Ascending aorta (tissue), 2 donors: ENCODE results near the gene KLF7. TPM values are rescaled to one million over a fixed set of nuclear protein-coding genes. Genes with fewer than 3 reads are reported as not detected.

Experiments
- DNase-seq, 2 donors: peaks; one replicate each; pipeline ENCODE4 v3.0.0-alpha.2; 2019; ENCODE audit warnings: low spot score in 2 of 2
- H3K27ac ChIP-seq, 2 donors: fragments of 200-600 bp; sonication (generic); one replicate each; pipeline ENCODE4 v1.5.1; 2016 to 2017; ENCODE audit warnings: mild to moderate bottlenecking in 1 of 2
- H3K27me3 ChIP-seq: fragments of 200-600 bp; sonication (generic); one replicate; pipeline ENCODE4 v1.5.1; 2017
- H3K36me3 ChIP-seq, 2 donors: fragments of 200-600 bp; sonication (generic); one replicate each; pipeline ENCODE4 v1.5.1; 2016
- H3K4me1 ChIP-seq, 2 donors: fragments of 200-600 bp; sonication (generic); one replicate each; pipeline ENCODE4 v1.5.1; 2016 to 2017; ENCODE audit warnings: mild to moderate bottlenecking in 1 of 2
- H3K4me3 ChIP-seq, 2 donors: fragments of 200-600 bp; sonication (generic); one replicate each; pipeline ENCODE4 v1.5.1; 2016 to 2017; ENCODE audit warnings: mild to moderate bottlenecking in 1 of 2
- H3K9me3 ChIP-seq, 2 donors: fragments of 200-600 bp; sonication (generic); one replicate each; pipeline ENCODE4 v1.5.1; 2016
- intact Hi-C: fragments of 100-400 bp; cut with DNase I; formaldehyde crosslinking; loops from one replicate; pipeline ENCODE4 v1.15.1; 2023
- total RNA-seq: library from RNA; depleted of rRNA; stranded (reverse); fragments of >200 nt; gene quantifications from one replicate; pipeline ENCODE4 v1.1.0, GENCODE V29; 2016
- TF ChIP-seq, protein P1 (sequence below), 3 experiments: fragments of 200-600 bp in 2 of 3; fragments of 450-650 bp in 1 of 3; sonication (generic) in 2 of 3; IDR thresholded peaks; one replicate each; pipeline ENCODE4 v1.5.1; 2016 to 2019; ENCODE audit warnings: antibody characterized with exemption in 3 of 3, mild to moderate bottlenecking in 1 of 3, moderate library complexity in 1 of 3

Gene KLF7
- total RNA-seq, 1 donor from 2014 or later, result 17.0 TPM

DNA sequence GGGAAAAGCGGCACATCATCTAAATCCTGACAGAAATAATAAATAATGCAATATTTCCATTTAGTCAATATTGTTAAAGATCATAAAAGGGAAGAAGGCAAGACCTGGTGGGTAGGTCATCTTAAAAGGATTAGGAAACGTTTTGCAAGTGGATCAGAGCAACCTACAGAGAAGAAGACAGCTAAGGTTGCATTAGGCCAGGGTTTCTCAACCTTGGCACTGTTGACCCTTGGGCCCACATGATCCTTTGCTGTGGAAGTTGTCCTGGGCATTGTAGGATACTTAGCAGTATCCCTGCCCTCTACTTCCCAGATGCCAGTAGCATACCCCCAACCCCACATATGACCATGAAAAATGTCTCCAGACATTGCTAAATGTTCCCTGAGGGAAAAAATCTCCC is 55.0 kb downstream of the KLF7 start:
- H3K27ac ChIP-seq, result no peak overlapping the region
- H3K27me3 ChIP-seq, result no peaks in the 10 kb centered on the region
- H3K4me1 ChIP-seq, result peaks cover 0 to 11% of the 10 kb centered on the region in 2 donors
- intact Hi-C loops, result no loop called here
- H3K9me3 ChIP-seq, result no peaks in the 10 kb centered on the region
- TF ChIP-seq, protein P1, sequence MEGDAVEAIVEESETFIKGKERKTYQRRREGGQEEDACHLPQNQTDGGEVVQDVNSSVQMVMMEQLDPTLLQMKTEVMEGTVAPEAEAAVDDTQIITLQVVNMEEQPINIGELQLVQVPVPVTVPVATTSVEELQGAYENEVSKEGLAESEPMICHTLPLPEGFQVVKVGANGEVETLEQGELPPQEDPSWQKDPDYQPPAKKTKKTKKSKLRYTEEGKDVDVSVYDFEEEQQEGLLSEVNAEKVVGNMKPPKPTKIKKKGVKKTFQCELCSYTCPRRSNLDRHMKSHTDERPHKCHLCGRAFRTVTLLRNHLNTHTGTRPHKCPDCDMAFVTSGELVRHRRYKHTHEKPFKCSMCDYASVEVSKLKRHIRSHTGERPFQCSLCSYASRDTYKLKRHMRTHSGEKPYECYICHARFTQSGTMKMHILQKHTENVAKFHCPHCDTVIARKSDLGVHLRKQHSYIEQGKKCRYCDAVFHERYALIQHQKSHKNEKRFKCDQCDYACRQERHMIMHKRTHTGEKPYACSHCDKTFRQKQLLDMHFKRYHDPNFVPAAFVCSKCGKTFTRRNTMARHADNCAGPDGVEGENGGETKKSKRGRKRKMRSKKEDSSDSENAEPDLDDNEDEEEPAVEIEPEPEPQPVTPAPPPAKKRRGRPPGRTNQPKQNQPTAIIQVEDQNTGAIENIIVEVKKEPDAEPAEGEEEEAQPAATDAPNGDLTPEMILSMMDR (IDR thresholded peaks at IDR 0.05), result no peak
- H3K36me3 ChIP-seq, result peaks cover 17 to 33% of the 10 kb centered on the region in 2 donors
- H3K4me3 ChIP-seq, result no peak overlapping the region
- no peak for DNase-seq

DNA sequence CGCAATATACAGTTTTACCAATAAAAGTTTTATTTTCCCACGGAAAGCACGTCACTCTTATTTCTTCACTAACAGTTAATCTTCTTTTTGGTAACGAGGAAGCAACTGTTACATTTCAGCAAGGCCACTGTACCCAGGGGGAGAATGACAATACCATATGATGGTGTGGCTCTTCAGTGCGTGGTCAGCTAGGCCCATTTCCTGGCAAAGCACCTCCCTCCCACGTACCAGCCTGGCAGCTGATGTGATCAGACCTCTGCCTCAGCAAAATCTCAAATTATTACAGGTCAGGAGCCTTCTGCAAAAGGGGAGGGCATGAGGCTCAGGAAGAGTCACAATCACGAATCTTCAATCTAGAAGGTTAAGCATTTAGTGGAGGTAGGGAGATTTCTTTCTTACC is 55.4 kb downstream of the KLF7 start:
- Histone ChIP-seq H3K27me3 (no peaks in the 10 kb centered on the region), H3K9me3 (no peaks in the 10 kb centered on the region), H3K4me1 (peaks cover 0 to 9% of the 10 kb centered on the region in 2 donors), H3K4me3 (no peak overlapping the region), H3K36me3 (peaks cover 21 to 37% of the 10 kb centered on the region in 2 donors), H3K27ac (no peak overlapping the region)
- intact Hi-C loops, result no loop called here
- TF ChIP-seq, protein P1 (IDR thresholded peaks at IDR 0.05), result no peak
- DNase-seq, result no peak

DNA sequence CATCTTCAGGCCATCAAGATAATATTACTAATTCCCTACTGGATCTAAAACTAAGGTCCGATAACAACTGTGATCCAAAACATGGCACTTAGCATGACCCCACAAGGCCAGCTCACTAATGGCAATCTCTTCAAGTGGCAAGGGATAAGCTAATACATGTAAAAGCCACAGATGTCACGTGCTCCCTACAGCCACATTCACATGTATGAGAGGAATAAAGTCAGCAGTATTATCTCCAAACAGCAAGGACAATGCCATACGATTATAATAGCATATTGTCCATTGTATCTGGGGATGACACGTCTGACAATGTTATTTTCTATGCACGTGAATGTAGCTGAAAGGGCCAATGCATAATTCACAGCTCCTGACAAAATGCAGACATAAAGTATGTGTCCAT is 56.0 kb downstream of the KLF7 start:
- H3K9me3 ChIP-seq, result no peaks in the 10 kb centered on the region
- peaks cover 0 to 9% of the 10 kb centered on the region in 2 donors for H3K4me1 ChIP-seq
- intact Hi-C loops, result no loop called here
- H3K4me3 ChIP-seq, result no peak overlapping the region
- H3K27ac ChIP-seq, result no peak overlapping the region
- peaks cover 25 to 42% of the 10 kb centered on the region in 2 donors for H3K36me3 ChIP-seq
- no peaks in the 10 kb centered on the region for H3K27me3 ChIP-seq
- TF ChIP-seq, protein P1 (IDR thresholded peaks at IDR 0.05), result no peak
- DNase-seq, result no peak

DNA sequence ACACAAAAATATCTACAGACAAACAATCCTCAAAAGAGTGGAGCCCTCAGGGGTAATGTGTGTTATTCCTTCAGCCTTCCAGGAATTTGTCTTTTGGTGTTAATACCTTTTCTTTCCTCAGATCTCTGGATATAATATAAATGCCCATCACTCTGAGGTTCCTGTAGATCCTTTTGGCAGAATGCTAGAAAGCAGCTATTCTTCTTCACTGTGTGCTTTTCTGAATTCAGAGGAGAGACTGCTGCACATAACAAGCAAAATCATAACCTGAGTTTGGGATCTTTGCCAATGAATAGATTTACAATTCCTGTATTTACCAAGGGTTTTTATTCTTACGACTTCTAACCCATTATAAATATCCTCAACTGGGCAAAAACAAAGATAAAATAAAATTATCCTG is 57.3 kb downstream of the KLF7 start:
- H3K27ac ChIP-seq, result no peak overlapping the region
- H3K36me3 ChIP-seq, result peaks cover 34 to 50% of the 10 kb centered on the region in 2 donors
- intact Hi-C loops, result no loop called here
- H3K9me3 ChIP-seq, result no peaks in the 10 kb centered on the region
- peaks cover 0 to 6% of the 10 kb centered on the region in 2 donors for H3K4me1 ChIP-seq
- H3K4me3 ChIP-seq, result no peak overlapping the region
- H3K27me3 ChIP-seq, result no peaks in the 10 kb centered on the region
- no peak for DNase-seq
- TF ChIP-seq, protein P1 (IDR thresholded peaks at IDR 0.05), result no peak

DNA sequence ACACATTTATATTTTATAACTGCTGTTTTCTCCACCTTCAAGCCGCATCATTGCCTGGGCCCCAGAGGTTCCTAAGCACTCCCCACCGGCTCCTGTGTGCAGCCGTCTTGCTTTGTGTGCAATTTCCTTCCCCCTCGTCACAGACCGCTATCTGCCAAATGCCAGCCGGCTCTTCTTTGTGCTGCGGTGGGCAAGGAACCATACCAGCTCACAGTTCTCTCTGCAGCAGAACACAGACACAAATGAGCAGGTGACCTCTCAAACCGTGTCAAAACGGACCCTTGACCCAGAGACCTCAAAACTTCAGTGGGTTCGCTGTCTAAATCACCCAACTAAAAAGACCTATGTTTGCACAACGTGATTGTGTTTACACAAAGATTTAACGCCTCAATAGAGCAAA is 58.2 kb downstream of the KLF7 start:
- no peak overlapping the region for H3K4me3 ChIP-seq
- H3K36me3 ChIP-seq, result peaks cover 34 to 53% of the 10 kb centered on the region in 2 donors
- intact Hi-C loops, result no loop called here
- no peaks in the 10 kb centered on the region for H3K9me3 ChIP-seq
- no peak for DNase-seq
- no peak overlapping the region for H3K27ac ChIP-seq
- no peaks in the 10 kb centered on the region for H3K27me3 ChIP-seq
- H3K4me1 ChIP-seq, result peaks cover 0 to 3% of the 10 kb centered on the region in 2 donors
- TF ChIP-seq, protein P1 (IDR thresholded peaks at IDR 0.05), result no peak

DNA sequence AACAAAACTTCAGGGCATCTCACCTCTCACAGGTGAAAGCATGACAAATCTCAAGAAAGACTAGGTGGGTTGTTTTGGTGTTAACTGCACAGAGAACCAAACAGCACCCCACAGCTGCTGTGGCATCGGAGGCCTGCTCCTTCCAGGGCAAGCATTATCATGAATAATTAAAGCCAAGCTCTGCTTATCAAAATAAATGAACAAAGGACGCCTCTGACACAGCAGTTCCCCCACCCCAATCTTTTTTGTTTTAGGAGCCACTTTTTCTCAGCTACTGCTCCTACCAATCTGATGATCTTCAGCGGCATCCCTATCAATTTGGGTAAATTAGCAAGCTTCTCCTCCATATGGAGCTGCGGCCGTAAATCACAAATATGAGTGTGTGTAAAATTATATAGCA is 58.6 kb downstream of the KLF7 start:
- Histone ChIP-seq H3K36me3 (peaks cover 34 to 53% of the 10 kb centered on the region in 2 donors), H3K4me3 (no peak overlapping the region), H3K27ac (no peak overlapping the region), H3K9me3 (no peaks in the 10 kb centered on the region), H3K27me3 (no peaks in the 10 kb centered on the region), H3K4me1 (peaks cover 0 to 3% of the 10 kb centered on the region in 2 donors)
- TF ChIP-seq, protein P1 (IDR thresholded peaks at IDR 0.05), result no peak
- DNase-seq, result no peak
- intact Hi-C loops, result no loop called here
